GM23338 (cell line): Measurements from ENCODE around the gene PKDCC. TPM values are rescaled to one million over a fixed set of nuclear protein-coding genes. Genes with fewer than 3 reads are reported as not detected.
A peak's percentile ranks its signal among the peaks of the same experiment; 100 is the strongest.

Experiments
- ATAC-seq: fragments of 200-7000 bp; cut with Tn5 transposase; 3 replicates; pipeline ENCODE4 v1.9.1; 2020
- DNase-seq: peaks from one replicate; pipeline ENCODE4 v3.0.0-alpha.2; 2015; ENCODE audit warnings: low spot score
- H2AFZ ChIP-seq: fragments of 200-600 bp; sonication (generic); 2 replicates; pipeline ENCODE4 v1.8.0; 2016; ENCODE audit warnings: antibody characterized with exemption, mild to moderate bottlenecking, moderate library complexity
- H3F3A ChIP-seq: fragments of 200-600 bp; sonication (generic); replicated peaks from 2 replicates; pipeline ENCODE4 v1.8.0; 2017; ENCODE audit warnings: antibody characterized with exemption, mixed run types, low read depth
- H3K27ac ChIP-seq: fragments of 200-600 bp; sonication (generic); 2 replicates; pipeline ENCODE4 v1.6.1; 2016; ENCODE audit warnings: low read depth
- H3K27me3 ChIP-seq: fragments of 200-600 bp; sonication (generic); 2 replicates; pipeline ENCODE4 v1.8.0; 2016; ENCODE audit warnings: mild to moderate bottlenecking, mixed run types, moderate library complexity; ENCODE audit not compliant: insufficient read depth
- H3K36me3 ChIP-seq: fragments of 200-600 bp; sonication (generic); 2 replicates; pipeline ENCODE4 v1.8.0; 2016; ENCODE audit warnings: mild to moderate bottlenecking; ENCODE audit not compliant: insufficient read depth
- H3K4me1 ChIP-seq: fragments of 200-600 bp; sonication (generic); 2 replicates; pipeline ENCODE4 v1.8.0; 2016; ENCODE audit warnings: mild to moderate bottlenecking, moderate library complexity; ENCODE audit not compliant: insufficient read depth
- H3K4me2 ChIP-seq: fragments of 200-600 bp; sonication (generic); 2 replicates; pipeline ENCODE4 v1.7.1; 2017; ENCODE audit warnings: mixed run types
- H3K4me3 ChIP-seq: fragments of 200-600 bp; sonication (generic); 2 replicates; pipeline ENCODE4 v1.6.1; 2016; ENCODE audit warnings: mixed run types
- H3K79me2 ChIP-seq: fragments of 200-600 bp; sonication (generic); replicated peaks from 2 replicates; pipeline ENCODE4 v1.8.0; 2017; ENCODE audit warnings: mild to moderate bottlenecking; ENCODE audit not compliant: insufficient read depth
- H3K9me2 ChIP-seq: fragments of 200-600 bp; sonication (generic); 2 replicates; pipeline ENCODE4 v1.8.0; 2017; ENCODE audit not compliant: insufficient read depth
- H4K20me1 ChIP-seq: fragments of 200-600 bp; sonication (generic); replicated peaks from 2 replicates; pipeline ENCODE4 v1.8.0; 2017; ENCODE audit warnings: mild to moderate bottlenecking; ENCODE audit not compliant: insufficient read depth
- H3K27ac Mint-ChIP-seq: 2 replicates; pipeline ENCODE4 v1.8.0; 2020; ENCODE audit warnings: inconsistent platforms, mild to moderate bottlenecking, moderate library complexity, mixed read lengths
- H3K27me3 Mint-ChIP-seq: 3 replicates; pipeline ENCODE4 v1.8.0; 2022; ENCODE audit warnings: low read depth, mild to moderate bottlenecking, moderate library complexity, mixed read lengths, inconsistent platforms; ENCODE audit not compliant: insufficient read depth, poor library complexity
- H3K36me3 Mint-ChIP-seq: 3 replicates; pipeline ENCODE4 v1.8.0; 2021; ENCODE audit warnings: low read depth, mild to moderate bottlenecking, inconsistent platforms, moderate library complexity, mixed read lengths
- H3K4me1 Mint-ChIP-seq: 3 replicates; pipeline ENCODE4 v1.8.0; 2020; ENCODE audit warnings: mild to moderate bottlenecking, inconsistent platforms, mixed read lengths
- H3K4me3 Mint-ChIP-seq: 3 replicates; pipeline ENCODE4 v1.8.0; 2021; ENCODE audit warnings: moderate library complexity, mild to moderate bottlenecking, inconsistent platforms, mixed read lengths
- H3K9me3 Mint-ChIP-seq: 3 replicates; pipeline ENCODE4 v1.8.0; 2020; ENCODE audit warnings: moderate library complexity, mild to moderate bottlenecking, inconsistent platforms, mixed read lengths
- CREB1 ChIP-seq: fragments of 250-450 bp; sonication (Bioruptor Pico); IDR thresholded peaks from 2 replicates; pipeline ENCODE4 v1.5.0; 2020; ENCODE audit warnings: low read depth, mild to moderate bottlenecking, moderate library complexity
- JUNB ChIP-seq: IDR thresholded peaks from one replicate; pipeline ENCODE4 v1.6.1; 2016; ENCODE audit warnings: antibody characterized with exemption; ENCODE audit not compliant: unreplicated experiment
- POLR2AphosphoS5 ChIP-seq: IDR thresholded peaks from 2 replicates; pipeline ENCODE4 v1.6.1; 2016; ENCODE audit warnings: antibody characterized with exemption, low read depth
- STAT1 ChIP-seq: IDR thresholded peaks from one replicate; pipeline ENCODE4 v1.6.1; 2016; ENCODE audit warnings: antibody characterized with exemption; ENCODE audit not compliant: unreplicated experiment
- ZNF114 ChIP-seq: fragments of 250-450 bp; sonication (Bioruptor Pico); IDR thresholded peaks from 2 replicates; pipeline ENCODE4 v1.5.0; 2020; ENCODE audit warnings: mild to moderate bottlenecking, moderate library complexity
- polyA plus RNA-seq: library from polyadenylated mRNA; unstranded; fragments of >200 nt; fragmentation: Nextera tagmentation; extraction: Ambion mirVana; gene quantifications from 2 replicates; pipeline ENCODE4 v1.2.1, GENCODE V29; 2016
- total RNA-seq: library from RNA; depleted of rRNA; stranded (reverse); fragments of >200 nt; shearing (Covaris generic); gene quantifications from 2 replicates; pipeline ENCODE4 v1.2.3, GENCODE V29; 2014
- TF ChIP-seq, protein P1 (sequence below): fragments of 250-450 bp; sonication (Bioruptor Pico); IDR thresholded peaks from 2 replicates; pipeline ENCODE4 v1.5.0; 2020; ENCODE audit warnings: mild to moderate bottlenecking, moderate library complexity
- TF ChIP-seq, protein P2 (sequence below): IDR thresholded peaks from one replicate; pipeline ENCODE4 v1.6.1; 2018; ENCODE audit warnings: antibody characterized with exemption; ENCODE audit not compliant: unreplicated experiment
- TF ChIP-seq, protein P3 (sequence below), 2 experiments: fragments of 200-600 bp in 1 of 2; sonication (generic) in 1 of 2; conservative IDR thresholded peaks; 2 replicates each; pipeline versions ENCODE4 v1.5.1 to v1.6.1; 2016 to 2017; ENCODE audit warnings: antibody characterized with exemption in 2 of 2, low read depth in 2 of 2, mild to moderate bottlenecking in 2 of 2, moderate library complexity in 1 of 2

Gene PKDCC
- total and polyA plus RNA-seq, 2 experiments from 2014 or later, result 7.0 to 44.8 TPM

DNA sequence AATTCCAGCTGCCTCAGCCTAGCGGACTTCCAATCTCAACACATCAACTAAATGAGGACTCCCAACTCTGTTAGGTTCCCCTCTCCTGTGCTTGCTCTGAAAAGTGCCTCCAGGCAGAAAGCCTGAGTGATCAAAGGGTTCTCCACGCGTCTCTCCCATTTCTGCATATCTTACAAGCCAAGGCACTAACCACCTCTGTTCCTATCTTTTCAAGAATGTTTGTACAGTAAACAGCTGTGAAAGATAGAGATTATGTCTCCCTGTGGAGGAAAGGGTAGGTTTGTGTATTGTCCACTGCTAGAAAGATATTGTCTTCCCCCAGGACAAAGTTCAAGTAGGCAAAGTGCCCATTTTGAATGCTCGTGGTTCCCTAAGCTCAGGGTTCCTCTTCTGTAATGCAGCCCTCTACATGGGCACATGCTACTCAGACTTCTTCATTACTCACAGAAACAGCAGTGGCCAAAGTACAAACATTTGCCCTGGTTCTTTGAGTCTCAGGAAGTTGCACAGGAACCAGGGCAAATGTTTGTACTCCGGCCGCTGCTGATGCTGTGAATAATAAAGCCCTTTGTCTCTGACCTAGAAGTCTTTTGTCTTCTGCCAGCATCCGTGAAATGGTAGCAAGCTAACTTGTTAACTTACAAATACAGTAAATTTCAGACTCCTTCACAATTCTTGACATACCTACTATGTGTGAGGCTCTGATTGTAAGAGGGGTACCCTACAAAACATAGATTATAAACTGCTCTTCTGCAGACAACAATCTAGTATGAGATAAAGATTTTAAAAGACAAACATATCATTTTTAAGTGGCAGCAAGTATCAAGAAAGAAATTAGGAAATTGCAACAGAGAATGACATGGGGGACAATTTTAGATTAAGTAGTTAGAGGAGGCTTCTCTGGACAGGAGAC is 44.5 kb downstream of the PKDCC start:
- Histone ChIP-seq H3K4me3 (0 out of 2 replicates have a peak overlapping the region, but pooled peaks have one; percentile 21), H3K27me3 (peaks cover 6% of the 10 kb centered on the region), H3K4me2 (peak overlapping the region; percentile 60), H3K36me3 (no peaks in the 10 kb centered on the region), H3K9me2 (no peaks in the 10 kb centered on the region), H3K79me2 (no peaks in the 10 kb centered on the region), H2AFZ (peak overlapping the region; percentile 15; the same call in 1 of the 2 replicates), H3F3A (no peaks in the 10 kb centered on the region), H3K27ac (no peak overlapping the region), H3K4me1 (peaks cover 18% of the 10 kb centered on the region), H4K20me1 (no peaks in the 10 kb centered on the region)
- TF ChIP-seq ZNF114, result no peak
- TF ChIP-seq, protein P1, sequence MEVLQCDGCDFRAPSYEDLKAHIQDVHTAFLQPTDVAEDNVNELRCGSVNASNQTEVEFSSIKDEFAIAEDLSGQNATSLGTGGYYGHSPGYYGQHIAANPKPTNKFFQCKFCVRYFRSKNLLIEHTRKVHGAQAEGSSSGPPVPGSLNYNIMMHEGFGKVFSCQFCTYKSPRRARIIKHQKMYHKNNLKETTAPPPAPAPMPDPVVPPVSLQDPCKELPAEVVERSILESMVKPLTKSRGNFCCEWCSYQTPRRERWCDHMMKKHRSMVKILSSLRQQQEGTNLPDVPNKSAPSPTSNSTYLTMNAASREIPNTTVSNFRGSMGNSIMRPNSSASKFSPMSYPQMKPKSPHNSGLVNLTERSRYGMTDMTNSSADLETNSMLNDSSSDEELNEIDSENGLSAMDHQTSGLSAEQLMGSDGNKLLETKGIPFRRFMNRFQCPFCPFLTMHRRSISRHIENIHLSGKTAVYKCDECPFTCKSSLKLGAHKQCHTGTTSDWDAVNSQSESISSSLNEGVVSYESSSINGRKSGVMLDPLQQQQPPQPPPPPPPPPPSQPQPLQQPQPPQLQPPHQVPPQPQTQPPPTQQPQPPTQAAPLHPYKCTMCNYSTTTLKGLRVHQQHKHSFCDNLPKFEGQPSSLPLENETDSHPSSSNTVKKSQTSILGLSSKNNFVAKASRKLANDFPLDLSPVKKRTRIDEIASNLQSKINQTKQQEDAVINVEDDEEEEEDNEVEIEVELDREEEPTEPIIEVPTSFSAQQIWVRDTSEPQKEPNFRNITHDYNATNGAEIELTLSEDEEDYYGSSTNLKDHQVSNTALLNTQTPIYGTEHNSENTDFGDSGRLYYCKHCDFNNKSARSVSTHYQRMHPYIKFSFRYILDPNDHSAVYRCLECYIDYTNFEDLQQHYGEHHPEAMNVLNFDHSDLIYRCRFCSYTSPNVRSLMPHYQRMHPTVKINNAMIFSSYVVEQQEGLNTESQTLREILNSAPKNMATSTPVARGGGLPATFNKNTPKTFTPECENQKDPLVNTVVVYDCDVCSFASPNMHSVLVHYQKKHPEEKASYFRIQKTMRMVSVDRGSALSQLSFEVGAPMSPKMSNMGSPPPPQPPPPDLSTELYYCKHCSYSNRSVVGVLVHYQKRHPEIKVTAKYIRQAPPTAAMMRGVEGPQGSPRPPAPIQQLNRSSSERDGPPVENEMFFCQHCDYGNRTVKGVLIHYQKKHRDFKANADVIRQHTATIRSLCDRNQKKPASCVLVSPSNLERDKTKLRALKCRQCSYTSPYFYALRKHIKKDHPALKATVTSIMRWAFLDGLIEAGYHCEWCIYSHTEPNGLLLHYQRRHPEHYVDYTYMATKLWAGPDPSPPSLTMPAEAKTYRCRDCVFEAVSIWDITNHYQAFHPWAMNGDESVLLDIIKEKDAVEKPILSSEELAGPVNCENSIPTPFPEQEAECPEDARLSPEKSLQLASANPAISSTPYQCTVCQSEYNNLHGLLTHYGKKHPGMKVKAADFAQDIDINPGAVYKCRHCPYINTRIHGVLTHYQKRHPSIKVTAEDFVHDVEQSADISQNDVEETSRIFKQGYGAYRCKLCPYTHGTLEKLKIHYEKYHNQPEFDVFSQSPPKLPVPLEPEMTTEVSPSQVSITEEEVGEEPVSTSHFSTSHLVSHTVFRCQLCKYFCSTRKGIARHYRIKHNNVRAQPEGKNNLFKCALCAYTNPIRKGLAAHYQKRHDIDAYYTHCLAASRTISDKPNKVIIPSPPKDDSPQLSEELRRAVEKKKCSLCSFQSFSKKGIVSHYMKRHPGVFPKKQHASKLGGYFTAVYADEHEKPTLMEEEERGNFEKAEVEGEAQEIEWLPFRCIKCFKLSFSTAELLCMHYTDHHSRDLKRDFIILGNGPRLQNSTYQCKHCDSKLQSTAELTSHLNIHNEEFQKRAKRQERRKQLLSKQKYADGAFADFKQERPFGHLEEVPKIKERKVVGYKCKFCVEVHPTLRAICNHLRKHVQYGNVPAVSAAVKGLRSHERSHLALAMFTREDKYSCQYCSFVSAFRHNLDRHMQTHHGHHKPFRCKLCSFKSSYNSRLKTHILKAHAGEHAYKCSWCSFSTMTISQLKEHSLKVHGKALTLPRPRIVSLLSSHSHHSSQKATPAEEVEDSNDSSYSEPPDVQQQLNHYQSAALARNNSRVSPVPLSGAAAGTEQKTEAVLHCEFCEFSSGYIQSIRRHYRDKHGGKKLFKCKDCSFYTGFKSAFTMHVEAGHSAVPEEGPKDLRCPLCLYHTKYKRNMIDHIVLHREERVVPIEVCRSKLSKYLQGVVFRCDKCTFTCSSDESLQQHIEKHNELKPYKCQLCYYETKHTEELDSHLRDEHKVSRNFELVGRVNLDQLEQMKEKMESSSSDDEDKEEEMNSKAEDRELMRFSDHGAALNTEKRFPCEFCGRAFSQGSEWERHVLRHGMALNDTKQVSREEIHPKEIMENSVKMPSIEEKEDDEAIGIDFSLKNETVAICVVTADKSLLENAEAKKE (CRISPR knock-in tag), result peak; percentile 44; the same call in 1 of the 2 replicates
- DNase-seq (peak; percentile 65), ATAC-seq (peak; percentile 29)
- Mint-ChIP-seq H3K27me3 (peaks cover 14% of the 10 kb centered on the region), H3K4me3 (no peak overlapping the region), H3K9me3 (no peaks in the 10 kb centered on the region), H3K4me1 (peaks cover 12% of the 10 kb centered on the region), H3K36me3 (no peaks in the 10 kb centered on the region), H3K27ac (no peak overlapping the region)

DNA sequence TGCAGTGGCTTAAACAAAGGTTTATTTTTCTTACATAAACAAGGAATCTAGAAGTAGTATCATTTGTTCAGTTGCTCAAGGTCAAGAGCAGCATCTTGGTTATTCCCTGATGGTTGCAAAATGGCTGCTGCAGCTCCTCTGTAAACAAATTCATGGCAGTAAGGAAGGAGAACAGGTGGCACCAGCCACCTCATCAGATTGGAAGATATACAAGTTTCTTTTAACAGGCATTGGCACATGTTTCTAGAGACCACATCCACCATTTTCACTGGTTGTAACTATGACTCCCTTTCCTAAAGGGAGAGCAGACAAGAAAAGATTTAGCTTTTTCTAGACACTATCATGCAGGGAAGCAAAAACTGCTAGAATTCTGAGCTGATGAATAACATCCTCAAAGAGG is 46.3 kb downstream of the PKDCC start:
- Histone ChIP-seq H3K4me3 (no peak overlapping the region), H4K20me1 (no peaks in the 10 kb centered on the region), H3F3A (no peaks in the 10 kb centered on the region), H2AFZ (no peak overlapping the region), H3K4me2 (no peak overlapping the region), H3K36me3 (no peaks in the 10 kb centered on the region), H3K27me3 (peaks cover 6% of the 10 kb centered on the region), H3K79me2 (no peaks in the 10 kb centered on the region), H3K4me1 (peaks cover 14% of the 10 kb centered on the region), H3K9me2 (no peaks in the 10 kb centered on the region), H3K27ac (no peak overlapping the region)
- Mint-ChIP-seq H3K4me1 (peaks cover 12% of the 10 kb centered on the region), H3K27ac (no peak overlapping the region), H3K27me3 (peaks cover 14% of the 10 kb centered on the region), H3K36me3 (no peaks in the 10 kb centered on the region), H3K4me3 (no peak overlapping the region), H3K9me3 (no peaks in the 10 kb centered on the region; the same call in 2 of the 3 replicates)
- ATAC-seq (no peak), DNase-seq (no peak)
- TF ChIP-seq, protein P2, sequence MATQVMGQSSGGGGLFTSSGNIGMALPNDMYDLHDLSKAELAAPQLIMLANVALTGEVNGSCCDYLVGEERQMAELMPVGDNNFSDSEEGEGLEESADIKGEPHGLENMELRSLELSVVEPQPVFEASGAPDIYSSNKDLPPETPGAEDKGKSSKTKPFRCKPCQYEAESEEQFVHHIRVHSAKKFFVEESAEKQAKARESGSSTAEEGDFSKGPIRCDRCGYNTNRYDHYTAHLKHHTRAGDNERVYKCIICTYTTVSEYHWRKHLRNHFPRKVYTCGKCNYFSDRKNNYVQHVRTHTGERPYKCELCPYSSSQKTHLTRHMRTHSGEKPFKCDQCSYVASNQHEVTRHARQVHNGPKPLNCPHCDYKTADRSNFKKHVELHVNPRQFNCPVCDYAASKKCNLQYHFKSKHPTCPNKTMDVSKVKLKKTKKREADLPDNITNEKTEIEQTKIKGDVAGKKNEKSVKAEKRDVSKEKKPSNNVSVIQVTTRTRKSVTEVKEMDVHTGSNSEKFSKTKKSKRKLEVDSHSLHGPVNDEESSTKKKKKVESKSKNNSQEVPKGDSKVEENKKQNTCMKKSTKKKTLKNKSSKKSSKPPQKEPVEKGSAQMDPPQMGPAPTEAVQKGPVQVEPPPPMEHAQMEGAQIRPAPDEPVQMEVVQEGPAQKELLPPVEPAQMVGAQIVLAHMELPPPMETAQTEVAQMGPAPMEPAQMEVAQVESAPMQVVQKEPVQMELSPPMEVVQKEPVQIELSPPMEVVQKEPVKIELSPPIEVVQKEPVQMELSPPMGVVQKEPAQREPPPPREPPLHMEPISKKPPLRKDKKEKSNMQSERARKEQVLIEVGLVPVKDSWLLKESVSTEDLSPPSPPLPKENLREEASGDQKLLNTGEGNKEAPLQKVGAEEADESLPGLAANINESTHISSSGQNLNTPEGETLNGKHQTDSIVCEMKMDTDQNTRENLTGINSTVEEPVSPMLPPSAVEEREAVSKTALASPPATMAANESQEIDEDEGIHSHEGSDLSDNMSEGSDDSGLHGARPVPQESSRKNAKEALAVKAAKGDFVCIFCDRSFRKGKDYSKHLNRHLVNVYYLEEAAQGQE, result no peak
- TF ChIP-seq STAT1 (no peak), CREB1 (CRISPR knock-in tag) (no peak), JUNB (no peak), POLR2AphosphoS5 (no peak)
- TF ChIP-seq, protein P3, sequence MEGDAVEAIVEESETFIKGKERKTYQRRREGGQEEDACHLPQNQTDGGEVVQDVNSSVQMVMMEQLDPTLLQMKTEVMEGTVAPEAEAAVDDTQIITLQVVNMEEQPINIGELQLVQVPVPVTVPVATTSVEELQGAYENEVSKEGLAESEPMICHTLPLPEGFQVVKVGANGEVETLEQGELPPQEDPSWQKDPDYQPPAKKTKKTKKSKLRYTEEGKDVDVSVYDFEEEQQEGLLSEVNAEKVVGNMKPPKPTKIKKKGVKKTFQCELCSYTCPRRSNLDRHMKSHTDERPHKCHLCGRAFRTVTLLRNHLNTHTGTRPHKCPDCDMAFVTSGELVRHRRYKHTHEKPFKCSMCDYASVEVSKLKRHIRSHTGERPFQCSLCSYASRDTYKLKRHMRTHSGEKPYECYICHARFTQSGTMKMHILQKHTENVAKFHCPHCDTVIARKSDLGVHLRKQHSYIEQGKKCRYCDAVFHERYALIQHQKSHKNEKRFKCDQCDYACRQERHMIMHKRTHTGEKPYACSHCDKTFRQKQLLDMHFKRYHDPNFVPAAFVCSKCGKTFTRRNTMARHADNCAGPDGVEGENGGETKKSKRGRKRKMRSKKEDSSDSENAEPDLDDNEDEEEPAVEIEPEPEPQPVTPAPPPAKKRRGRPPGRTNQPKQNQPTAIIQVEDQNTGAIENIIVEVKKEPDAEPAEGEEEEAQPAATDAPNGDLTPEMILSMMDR (conservative IDR thresholded peaks at IDR 0.05; ENCODE audit: low read depth in 2 of 2), result no peak
